HG02973 (cell line): Measurements from ENCODE around the gene MAN1A1.

Experiments used
- ATAC-seq: cut with Tn5 transposase; IDR thresholded peaks from one replicate; pipeline ENCODE4 v1.9.1; 2021; ENCODE audit warnings: moderate library complexity; ENCODE audit not compliant: unreplicated experiment

MAN1A1 gene

DNA sequence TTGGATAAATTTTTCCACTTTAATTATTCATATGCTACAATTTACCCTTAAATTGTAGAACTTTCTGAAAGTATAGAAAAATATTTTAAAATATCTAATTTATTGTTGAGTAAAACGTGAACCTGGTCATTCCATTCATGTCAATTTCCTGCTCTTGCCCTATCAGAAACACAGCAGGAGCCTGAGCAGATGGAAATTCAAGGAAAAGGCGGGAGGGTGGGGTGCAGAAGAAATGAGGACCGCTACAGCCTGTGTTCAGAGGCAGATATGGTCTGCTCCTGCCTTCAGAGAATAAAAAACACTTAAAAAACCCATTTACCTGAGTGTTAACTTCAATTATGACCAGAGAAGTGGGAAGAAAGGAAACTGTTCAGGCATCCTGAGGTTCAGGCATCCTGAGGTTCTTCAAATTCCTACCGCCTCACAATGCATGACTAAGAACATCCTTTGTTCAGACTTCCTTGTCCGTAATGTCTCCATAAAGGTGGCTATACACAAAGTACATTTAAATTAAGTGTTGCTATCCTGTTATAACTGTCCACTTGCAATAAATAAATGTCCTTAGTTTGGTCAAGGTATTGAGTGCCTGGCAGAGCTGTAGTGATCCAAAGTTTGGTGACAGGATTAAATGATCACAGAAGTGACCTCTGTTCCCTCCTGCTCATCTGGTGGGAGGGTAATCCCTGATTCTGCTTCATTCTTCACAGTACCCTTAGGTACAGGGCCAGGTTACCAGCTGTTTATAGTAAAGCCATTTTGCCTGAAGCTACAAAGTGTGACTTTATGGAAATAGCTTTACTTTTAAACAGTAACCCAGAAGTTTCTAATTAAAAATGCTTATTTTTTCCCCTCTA, 109.1 kb downstream of the MAN1A1 start:
- peak; percentile 35 for ATAC-seq

DNA sequence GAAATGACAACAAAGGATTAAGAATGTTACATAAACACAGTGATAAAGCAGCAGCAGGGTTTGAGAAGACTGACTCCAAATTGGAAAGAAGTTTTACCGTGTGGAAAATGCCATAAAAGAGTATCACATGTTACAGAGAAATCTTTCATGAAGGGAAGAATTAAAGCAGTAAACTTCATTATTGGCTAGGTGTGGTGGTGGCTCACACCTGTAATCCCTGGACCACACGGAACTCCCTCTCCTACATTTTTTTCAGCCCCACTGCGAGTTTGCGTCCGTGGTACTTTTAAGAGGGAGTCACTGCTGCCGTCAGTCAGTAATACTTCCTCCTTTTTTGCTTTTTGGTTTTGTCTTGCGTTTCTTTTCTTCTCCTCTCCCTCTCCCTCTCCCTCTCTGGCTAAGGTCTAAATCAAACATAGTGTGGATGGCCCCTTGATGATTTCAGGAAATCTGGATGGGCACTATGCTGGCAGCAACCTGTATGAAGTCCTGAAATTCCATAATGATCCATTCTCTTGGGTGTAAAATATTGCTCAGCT, 112.3 kb downstream of the MAN1A1 start:
- no peak for ATAC-seq

DNA sequence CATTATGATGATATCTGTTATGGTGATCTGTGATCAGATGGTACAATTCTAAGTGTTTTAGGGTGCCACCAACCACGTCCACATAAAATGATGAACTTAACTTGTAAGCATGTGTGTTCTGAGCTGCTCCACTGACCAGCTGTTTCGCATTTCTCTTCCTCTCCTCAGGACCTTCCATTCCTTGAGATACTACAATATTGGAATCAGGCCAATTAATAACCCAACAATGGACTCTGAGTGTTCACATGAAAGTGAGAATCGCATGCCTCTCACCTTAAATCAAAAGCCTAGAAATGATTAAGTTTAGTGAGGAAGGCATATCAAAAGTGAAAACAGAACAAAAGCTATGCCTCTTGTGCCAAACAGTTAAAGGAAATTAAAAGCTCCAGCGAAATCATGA, 114.6 kb downstream of the MAN1A1 start:
- ATAC-seq, result no peak

DNA sequence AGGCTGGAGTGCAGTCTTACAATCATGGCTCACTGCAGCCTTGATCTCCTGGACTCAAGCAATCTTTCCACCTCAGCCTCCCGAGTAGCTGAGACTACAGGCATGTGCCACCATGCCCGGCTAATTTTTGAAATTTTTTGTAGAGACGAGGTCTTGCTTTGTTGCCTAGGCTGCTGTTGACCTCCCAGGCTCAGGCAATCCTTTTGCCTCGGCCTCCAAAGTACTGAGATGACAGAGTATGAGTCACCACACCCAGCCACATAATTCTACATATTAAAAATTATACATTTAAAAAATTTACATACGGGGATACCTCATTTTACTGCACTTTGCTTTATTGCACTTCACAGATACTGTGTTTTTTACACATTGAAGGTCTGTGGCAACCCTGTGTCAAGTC, 115.1 kb downstream of the MAN1A1 start:
- no peak for ATAC-seq

DNA sequence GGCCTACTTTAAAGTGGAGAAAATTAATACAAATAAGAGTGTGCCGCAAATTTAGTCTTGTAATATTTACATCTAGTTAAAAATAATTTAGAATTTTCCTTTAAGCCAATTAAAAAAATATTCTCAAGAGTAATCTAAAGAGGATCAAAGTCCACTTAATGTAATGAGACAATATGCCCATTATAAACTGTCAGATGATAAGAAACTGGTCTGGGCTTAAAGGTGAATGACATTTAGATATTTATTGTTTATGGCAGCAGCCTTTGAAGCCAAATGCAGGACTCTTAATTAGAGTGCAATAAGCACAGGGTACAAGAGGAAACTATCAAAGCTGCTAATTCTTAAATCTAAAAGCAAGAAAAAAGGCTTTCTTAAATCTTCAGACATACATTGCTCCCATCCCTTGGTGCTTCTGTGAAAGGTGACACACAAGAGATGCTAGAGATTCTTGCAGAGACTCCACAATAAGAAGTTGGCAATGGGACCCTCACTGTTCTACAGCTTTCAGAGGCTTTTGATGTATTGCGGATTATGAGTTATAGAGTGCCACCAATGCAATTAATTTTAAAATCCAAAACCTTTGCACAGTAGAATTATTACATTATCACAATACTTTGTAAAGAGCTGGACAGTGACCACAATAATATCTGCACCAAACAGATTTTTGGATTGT, 116.1 kb downstream of the MAN1A1 start:
- ATAC-seq, result no peak

DNA sequence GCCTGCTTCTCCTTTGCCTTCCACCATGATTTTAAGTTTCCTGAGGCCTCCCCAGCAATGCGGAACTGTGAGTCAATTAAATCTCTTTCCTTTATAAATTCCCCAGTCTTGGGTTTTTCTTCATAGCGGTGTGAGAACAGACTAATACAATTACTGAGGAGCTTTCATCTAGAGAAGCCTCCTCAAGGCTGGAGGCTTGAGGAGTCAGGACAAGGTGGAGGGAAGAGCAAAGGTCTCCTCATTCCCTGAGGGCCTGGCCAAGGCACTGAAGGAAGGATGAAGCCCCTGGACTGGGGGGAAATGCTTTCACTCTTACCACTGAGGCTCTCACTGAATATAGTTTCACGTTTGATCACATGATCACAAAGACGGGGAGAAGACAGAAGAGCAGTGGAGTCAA, 118.2 kb downstream of the MAN1A1 start:
- ATAC-seq, result no peak

DNA sequence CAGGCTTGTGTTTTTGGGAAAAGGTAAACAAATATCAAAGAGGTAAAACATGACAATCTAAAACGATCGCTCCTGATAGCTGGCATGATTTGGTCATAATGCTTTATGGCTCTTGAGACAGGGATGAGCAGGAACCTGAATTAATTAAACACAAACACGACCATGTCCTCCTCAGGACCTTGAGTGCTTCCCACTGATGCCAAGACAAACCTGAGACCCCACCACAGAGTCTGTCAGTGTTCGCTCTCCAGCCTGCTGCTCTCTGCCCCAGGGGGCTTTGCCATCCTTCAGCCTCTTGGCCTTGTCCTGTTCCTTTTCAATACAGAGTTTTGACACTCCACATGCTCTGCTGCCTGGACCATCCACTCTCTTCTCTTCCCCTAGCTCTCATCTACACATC, 119.4 kb downstream of the MAN1A1 start:
- no peak for ATAC-seq

DNA sequence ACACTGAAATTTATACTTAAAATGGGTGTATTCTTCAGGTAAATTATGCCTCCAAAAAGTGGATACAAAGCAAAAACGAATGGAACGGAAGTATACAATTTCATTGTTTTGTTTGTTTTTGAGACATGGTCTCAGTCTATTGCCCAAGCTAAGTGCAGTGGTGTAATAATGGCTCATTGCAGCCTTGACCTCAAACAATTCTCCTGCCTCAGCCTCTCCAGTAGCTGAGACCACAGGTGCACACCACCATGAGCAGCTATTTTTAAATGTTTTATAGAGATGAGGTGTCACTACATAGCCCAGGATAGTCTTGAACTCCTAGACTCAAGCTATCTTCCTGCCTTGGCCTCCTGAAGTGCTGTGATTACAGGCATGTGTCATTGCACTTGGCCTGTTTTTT, 122.2 kb downstream of the MAN1A1 start:
- ATAC-seq, result no peak

DNA sequence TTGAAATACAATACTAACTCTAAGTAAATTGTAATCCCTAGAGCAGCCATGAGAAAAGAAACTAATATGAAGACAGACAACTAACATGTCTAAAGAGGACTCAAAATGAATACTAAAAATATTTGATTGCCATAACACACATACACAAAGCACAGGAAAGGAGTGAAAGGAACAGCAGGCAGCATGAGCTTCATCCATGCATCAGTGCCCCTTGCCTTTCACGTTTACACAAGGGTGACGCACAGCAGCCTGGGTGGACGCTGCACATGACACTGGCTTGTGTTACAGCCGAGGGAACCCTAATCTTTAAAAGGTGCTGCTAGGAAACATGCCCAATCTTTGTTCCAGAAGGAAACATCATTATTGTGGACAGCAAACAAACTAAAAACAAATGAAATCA, 123.5 kb downstream of the MAN1A1 start:
- no peak for ATAC-seq

DNA sequence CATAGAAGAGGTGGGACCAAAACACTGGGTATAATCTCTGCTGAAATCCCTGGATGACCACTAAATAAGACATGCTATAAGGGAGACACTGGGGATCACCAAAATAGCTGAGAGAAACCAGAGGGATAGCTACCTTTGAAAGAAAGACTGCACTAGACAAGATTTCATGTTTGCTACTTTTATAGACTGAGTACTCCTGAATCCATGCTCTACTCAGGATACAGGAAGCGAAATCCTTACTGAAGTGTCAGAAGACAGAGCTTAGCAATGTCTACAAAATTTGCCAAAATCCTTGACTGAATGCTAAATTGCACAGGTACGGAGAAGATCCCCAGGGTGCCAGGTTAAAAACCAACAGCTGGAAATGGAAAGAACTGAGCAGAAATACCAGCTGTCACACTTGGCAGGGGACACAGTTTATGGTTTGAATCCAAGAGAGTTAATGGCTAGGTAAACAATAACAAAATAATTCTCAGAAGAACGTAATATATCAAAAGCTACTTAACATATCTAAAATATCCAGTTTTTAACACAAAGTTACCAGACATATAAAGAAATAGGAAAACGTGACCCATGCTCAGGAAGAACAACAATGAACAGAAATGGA, 125.4 kb downstream of the MAN1A1 start:
- ATAC-seq, result no peak

DNA sequence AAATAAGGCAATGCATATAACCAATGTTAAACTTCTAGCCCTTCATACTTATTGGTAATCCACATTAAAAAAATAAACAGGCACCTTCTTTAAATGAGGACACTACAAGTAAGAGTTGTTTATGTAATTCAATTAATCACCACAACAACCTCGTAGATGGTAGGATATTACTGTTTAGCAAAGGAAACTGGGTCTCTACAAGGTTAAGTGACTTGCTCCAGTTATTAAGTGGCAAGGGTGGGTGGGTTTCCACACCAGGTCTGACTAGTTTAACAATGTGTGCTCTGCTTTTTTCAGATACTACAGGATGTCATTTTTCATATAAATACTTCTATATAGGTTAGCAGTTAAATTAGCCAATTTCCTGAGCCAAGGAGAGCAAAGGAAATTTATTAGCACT, 129.1 kb downstream of the MAN1A1 start:
- peak; percentile 66 for ATAC-seq

DNA sequence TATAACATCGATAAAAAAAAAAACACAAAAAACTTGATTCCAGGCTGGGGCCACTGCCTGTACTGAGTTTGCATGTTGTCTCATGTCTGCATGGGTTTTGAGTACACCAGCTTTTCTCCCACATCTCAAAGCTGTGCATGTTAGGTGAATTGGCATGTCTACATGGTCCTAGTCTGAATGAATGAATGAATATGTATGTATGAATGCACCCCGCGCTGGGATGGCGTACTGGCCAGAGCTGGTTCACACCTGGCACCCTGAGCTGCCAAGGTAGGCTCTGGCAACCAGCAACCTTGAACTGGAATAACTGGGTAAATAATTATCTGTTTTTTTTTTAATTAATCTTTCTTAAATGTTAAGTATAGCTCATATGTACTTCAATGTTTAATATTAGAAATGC, 131.0 kb downstream of the MAN1A1 start:
- no peak for ATAC-seq

DNA sequence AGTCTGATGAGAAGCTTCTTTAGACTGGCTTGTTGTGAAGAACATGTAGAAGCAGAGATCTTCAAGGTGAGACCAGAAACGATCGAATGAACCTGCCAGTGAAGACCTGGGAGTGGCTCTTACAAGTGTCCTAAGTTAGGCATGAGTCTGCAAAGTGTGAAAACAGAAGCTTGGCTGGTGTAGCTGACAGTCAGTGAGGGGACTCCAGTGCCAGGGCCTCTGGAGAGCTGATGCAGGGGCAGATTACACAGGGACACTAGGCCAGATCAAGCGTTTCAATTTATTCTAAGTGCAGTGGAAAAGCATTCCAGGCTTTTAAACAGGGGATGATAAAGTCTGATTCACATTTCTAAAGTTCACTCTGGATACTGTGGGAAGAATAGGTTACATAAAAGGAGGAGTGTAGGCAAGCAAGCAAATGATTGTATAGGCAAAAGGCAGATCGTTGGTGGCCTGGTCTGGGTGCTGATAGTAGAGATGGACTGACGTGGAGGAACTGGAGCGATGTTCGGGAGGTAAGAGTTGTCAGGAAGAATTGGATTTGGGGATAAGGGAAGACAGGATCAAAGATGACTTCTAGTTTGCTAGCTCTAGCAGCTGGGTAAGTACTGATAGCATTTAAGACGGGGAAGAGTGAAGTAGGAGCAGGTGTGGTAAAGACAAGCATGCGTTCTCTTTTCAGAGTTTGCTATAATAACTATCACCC, 133.5 kb downstream of the MAN1A1 start:
- ATAC-seq, result no peak

DNA sequence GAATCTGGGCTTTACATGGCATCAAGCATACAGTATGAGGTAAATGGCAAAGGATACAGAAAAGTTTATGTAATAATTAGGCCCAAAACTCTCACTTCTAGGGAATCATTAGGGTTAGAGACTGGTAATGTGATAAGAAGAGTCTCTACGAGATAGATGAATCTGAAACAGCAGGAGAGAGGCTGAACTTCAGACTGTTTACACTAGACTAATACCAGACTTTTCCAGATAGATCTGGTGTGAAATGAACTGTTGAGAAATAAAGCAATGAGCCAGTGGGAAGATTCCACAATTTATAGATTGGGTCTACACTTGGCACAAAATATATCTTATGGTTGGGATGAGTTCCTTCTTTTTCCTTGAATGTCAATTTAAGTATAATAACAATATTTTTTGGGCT, 134.3 kb downstream of the MAN1A1 start:
- ATAC-seq, result no peak

DNA sequence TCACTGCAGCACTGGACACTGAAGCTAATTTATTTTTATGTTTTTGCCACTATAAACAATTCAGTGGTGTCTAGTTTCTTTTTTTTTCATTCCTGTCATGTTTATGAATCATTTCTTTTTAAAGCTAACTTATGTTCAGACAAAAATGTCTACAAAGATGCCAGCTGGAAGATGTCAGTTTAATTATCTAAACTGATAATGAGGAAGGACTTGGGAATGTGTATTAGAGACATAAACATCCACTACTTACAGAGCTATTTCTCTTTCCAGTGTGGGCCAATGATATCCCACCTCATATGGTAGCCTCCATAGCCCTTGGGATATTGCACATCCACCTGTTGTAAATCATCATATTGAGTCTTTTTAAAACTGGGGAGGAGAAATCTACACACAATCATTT, 139.0 kb downstream of the MAN1A1 start:
- ATAC-seq, result no peak

DNA sequence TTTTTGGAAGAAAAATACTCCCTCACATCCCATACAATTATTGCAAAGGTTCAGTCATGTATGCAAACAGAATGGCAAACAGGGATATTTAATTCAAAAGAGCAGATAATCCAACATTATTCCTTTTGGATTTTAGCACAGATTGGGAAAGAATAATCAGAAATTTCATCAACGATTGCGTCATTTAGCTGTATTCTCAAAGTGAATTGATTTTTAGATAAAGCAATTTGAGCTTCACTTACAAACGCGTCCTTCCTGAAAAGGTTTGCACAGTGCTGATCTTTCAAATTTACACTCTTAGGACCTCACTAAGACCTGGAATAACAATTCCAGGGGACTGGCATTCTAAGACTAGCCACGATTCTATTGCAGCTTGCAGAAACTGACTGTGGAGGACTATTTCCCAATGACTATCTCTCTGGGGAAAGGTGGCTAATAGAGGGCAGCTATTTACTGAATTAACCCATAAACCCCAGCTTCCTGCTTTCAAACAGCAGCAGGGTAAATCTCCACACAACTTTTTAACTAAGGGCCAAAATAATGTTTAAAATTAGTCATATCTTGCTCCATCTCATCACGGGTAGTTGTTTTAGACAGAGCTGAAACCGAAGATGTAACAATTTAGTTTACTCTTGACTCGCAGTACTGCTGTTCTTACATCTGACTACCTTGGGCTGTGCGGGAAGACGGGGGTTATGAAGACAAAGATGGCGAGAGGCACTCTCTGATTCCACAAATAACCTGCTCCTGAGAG, 139.9 kb downstream of the MAN1A1 start:
- peak; percentile 62 for ATAC-seq

DNA sequence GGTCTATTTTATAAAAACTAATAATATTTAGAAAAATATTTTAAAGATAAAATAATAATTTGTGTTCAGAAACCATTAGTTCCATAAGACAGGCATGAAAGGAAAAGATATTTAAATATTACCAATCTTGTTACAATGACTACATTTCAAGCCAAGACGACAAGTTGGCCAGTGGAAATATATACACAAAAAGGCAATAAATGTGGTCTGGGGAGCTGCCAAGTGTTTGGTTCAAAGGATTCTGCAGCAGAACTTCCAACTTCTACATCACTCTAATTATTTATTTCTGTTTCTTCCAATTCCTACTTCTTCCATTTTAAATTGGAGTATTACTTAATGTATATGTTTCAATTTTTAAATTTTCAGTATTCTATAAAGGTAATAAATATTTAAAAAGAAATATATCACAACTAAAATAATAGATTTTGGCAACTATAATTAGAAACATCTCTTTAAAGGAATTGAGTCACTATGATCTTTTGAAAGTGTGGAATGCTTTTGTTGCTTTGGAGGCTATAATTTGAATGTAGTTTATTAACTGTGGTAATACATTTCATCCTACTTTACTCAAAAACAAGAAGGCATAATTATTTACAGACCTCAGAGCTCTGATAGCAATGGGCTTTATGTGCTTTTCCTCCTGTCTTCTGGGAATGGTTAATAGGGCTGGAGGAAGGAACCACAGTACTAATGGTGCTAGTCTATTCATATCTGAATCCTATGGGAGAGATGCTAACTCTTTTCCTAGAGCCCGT, 141.4 kb downstream of the MAN1A1 start:
- ATAC-seq, result no peak

DNA sequence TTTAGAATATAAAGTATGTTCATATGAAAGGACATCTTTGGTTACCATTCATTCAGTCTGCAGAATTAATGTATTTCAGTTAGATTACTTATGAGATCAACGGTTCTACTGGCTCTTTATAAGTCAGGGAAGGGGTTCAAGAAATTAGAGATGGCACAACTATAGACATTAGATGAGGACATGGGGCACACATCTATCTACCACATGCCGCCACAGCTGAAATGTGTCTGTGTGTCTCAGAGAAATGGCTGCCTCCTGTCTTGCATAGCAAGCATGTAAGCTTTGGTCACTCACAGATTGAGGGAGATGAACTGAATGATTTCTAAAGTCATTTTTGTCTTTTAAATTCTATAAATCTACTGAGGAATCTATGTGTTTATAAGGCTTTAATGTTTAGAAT, 142.2 kb downstream of the MAN1A1 start:
- no peak for ATAC-seq

DNA sequence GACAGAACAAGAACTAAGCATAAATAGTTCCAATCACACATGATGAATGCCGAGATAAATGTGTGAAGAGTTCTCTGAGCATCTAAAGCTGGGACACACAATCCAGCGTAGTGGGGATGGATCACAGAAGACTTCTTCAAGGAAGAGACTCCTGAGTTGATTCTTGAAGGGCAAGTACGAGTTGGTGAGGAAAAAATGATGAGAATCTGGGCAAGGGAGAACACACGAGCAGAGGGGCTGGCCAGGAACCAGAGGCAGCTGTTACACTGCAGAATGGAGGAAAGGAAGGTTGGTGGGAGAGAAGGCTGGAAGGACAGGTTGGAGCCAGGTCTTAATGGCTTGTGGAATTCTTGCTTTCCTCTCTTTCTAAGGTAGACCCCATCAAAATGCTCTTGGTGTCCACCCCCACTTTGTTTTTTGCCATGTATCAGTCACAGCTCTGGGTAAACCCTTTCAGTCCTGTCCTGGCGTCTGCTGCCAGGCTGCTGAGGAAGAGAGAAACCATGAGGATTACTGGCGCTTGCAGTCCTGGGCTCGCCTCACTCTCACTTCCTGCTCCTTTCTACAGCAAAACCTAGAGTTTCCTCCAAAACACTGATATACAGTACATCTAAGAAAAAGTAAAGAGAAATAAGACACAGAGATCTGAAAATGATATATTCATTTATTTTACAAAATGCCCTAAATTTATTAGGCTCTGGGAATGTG, 143.5 kb downstream of the MAN1A1 start:
- peak; percentile 89 for ATAC-seq
